GM12801 (cell line): ENCODE data around the gene DQX1.

Source experiments
- TF ChIP-seq, protein P1 (sequence below): IDR thresholded peaks from one replicate; pipeline ENCODE4 v1.5.1; 2011; ENCODE audit warnings: control low read depth; ENCODE audit not compliant: insufficient read length; ENCODE audit errors: extremely low read depth

DQX1 gene

GRCh38 chr2:74556831-74557370 is 30.9 kb upstream of the DQX1 start:
- TF ChIP-seq, protein P1, sequence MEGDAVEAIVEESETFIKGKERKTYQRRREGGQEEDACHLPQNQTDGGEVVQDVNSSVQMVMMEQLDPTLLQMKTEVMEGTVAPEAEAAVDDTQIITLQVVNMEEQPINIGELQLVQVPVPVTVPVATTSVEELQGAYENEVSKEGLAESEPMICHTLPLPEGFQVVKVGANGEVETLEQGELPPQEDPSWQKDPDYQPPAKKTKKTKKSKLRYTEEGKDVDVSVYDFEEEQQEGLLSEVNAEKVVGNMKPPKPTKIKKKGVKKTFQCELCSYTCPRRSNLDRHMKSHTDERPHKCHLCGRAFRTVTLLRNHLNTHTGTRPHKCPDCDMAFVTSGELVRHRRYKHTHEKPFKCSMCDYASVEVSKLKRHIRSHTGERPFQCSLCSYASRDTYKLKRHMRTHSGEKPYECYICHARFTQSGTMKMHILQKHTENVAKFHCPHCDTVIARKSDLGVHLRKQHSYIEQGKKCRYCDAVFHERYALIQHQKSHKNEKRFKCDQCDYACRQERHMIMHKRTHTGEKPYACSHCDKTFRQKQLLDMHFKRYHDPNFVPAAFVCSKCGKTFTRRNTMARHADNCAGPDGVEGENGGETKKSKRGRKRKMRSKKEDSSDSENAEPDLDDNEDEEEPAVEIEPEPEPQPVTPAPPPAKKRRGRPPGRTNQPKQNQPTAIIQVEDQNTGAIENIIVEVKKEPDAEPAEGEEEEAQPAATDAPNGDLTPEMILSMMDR = no peak

- TF ChIP-seq, protein P1 = no peak
These were observed 30.1 kb upstream of the DQX1 start for GRCh38 chr2:74556159-74556558.

GRCh38 chr2:74555610-74556103 is 29.6 kb upstream of the DQX1 start:
- TF ChIP-seq, protein P1 = no peak

GRCh38 chr2:74554820-74555531 is 28.9 kb upstream of the DQX1 start:
- TF ChIP-seq, protein P1 = no peak

GRCh38 chr2:74553892-74554819 is 28.1 kb upstream of the DQX1 start, which contains the start of the genes DOK1 and LOXL3:
Gene DOK1, plus strand, starts transcription at chr2:74554720. Its CDS starts 35 bp downstream, at chr2:74554755.
Gene LOXL3, minus strand, starts transcription at chr2:74553942. Its CDS starts 1,308 bp downstream, at chr2:74552634.
- TF ChIP-seq, protein P1 = no peak

GRCh38 chr2:74552914-74553811 is 27.1 kb upstream of the DQX1 start:
- TF ChIP-seq, protein P1 = no peak
